SK-N-SH (cell line): ENCODE data around the gene HOPX. TPM values are rescaled to one million over a fixed set of nuclear protein-coding genes. Genes with fewer than 3 reads are reported as not detected.
"Not testable (repeated sequence)": the region's sequence is repeated elsewhere in the genome, so short reads cannot be mapped to it uniquely, and the experiment has no call there.

Experiments
- CTCF ChIA-PET: fragments of 300-600, 350-600 bp; formaldehyde crosslinking; extraction: SDS; loops from one replicate; lab custom pipeline; 2021; lab: Yijun Ruan, JAX
- POLR2A ChIA-PET: fragments of 350-600 bp; sonication (Branson Sonifier 250); formaldehyde crosslinking; extraction: SDS; loops from one replicate; lab custom pipeline; 2020; ENCODE audit warnings: antibody characterized with exemption, inconsistent platforms; lab: Yijun Ruan, JAX
- DNase-seq: peaks from one replicate; pipeline ENCODE4 v3.0.0; 2012
- H2AFZ ChIP-seq: fragments of 200-600 bp; sonication (generic); 2 replicates; pipeline ENCODE4 v1.8.1; 2016; ENCODE audit warnings: antibody characterized with exemption, mild to moderate bottlenecking, low read depth
- H3F3A ChIP-seq: fragments of 200-600 bp; sonication (generic); replicated peaks from 2 replicates; pipeline ENCODE3; 2016; ENCODE audit warnings: antibody characterized with exemption, mild to moderate bottlenecking; ENCODE audit not compliant: insufficient read depth
- H3K27ac ChIP-seq, 2 experiments: fragments of 200-500 bp in 1 of 2; fragments of 200-600 bp in 1 of 2; sonication (Bioruptor generic) in 1 of 2; sonication (generic), shearing (Covaris generic) in 1 of 2; 2 replicates each; pipeline versions ENCODE4 v1.5.1 to v1.6.1; 2014 to 2016; ENCODE audit warnings: low read depth in 2 of 2, inconsistent platforms in 1 of 2, low read length in 1 of 2, mild to moderate bottlenecking in 1 of 2, mixed read lengths in 1 of 2
- H3K27me3 ChIP-seq: fragments of 200-600 bp; sonication (generic), shearing (Covaris generic); 2 replicates; pipeline ENCODE4 v1.6.1; 2016; ENCODE audit warnings: mixed run types; ENCODE audit not compliant: insufficient read depth
- H3K36me3 ChIP-seq, 2 experiments: fragments of 200-500 bp in 1 of 2; fragments of 200-600 bp in 1 of 2; sonication (Bioruptor generic) in 1 of 2; sonication (generic) in 1 of 2; replicated peaks in 1 of 2; 2 replicates each; pipeline versions ENCODE3 to v1.5.1; 2014 to 2016; ENCODE audit warnings: low read length in 1 of 2, mild to moderate bottlenecking in 1 of 2; ENCODE audit not compliant: insufficient read depth in 2 of 2, control insufficient read depth in 1 of 2
- H3K4me1 ChIP-seq, 2 experiments: fragments of 200-500 bp in 1 of 2; fragments of 200-600 bp in 1 of 2; sonication (Bioruptor generic) in 1 of 2; sonication (generic), shearing (Covaris generic) in 1 of 2; 2 replicates each; pipeline versions ENCODE4 v1.5.1 to v1.6.1; 2014 to 2016; ENCODE audit warnings: low read depth in 1 of 2, low read length in 1 of 2, mixed run types in 1 of 2; ENCODE audit not compliant: insufficient read depth in 2 of 2, control insufficient read depth in 1 of 2
- H3K4me2 ChIP-seq: fragments of 200-600 bp; sonication (generic), shearing (Covaris generic); 2 replicates; pipeline ENCODE4 v1.6.1; 2017; ENCODE audit warnings: mixed run types
- H3K4me3 ChIP-seq, 2 experiments: fragments of 200-500 bp in 1 of 2; fragments of 200-600 bp in 1 of 2; sonication (Bioruptor generic) in 1 of 2; sonication (generic), shearing (Covaris generic) in 1 of 2; 2 replicates each; pipeline versions ENCODE4 v1.5.1 to v1.8.1; 2014 to 2016; ENCODE audit warnings: low read depth in 2 of 2, inconsistent platforms in 1 of 2, low read length in 1 of 2, mild to moderate bottlenecking in 1 of 2, mixed read lengths in 1 of 2, moderate library complexity in 1 of 2
- H3K79me2 ChIP-seq: fragments of 200-600 bp; sonication (generic); 2 replicates; pipeline ENCODE4 v1.8.1; 2017; ENCODE audit warnings: mild to moderate bottlenecking; ENCODE audit not compliant: insufficient read depth
- H3K9ac ChIP-seq: fragments of 200-600 bp; sonication (generic); 2 replicates; pipeline ENCODE4 v1.6.1; 2017; ENCODE audit warnings: mixed run types
- H3K9me2 ChIP-seq: fragments of 200-600 bp; sonication (generic); 2 replicates; pipeline ENCODE4 v1.6.1; 2017; ENCODE audit warnings: mixed run types
- H3K9me3 ChIP-seq: fragments of 200-600 bp; sonication (generic); 2 replicates; pipeline ENCODE4 v1.6.1; 2017; ENCODE audit warnings: mixed run types, mild to moderate bottlenecking, moderate library complexity
- H4K20me1 ChIP-seq: fragments of 200-600 bp; sonication (generic); 2 replicates; pipeline ENCODE4 v1.6.1; 2017; ENCODE audit warnings: mild to moderate bottlenecking, mixed run types; ENCODE audit not compliant: insufficient read depth
- GABPA ChIP-seq: IDR thresholded peaks from 2 replicates; pipeline ENCODE4 v1.4.0; 2012; ENCODE audit warnings: low read depth, mild to moderate bottlenecking
- RAD21 ChIP-seq: IDR thresholded peaks from 2 replicates; pipeline ENCODE4 v1.6.1; 2012; ENCODE audit warnings: mild to moderate bottlenecking, low read length
- WGBS: methylation state at CpG from one replicate; pipeline ENCODE4 v1.1.6; 2017; ENCODE audit warnings: low lambda C conversion rate; 5-methylcytosine and 5-hydroxymethylcytosine counted together
- polyA plus RNA-seq, 3 experiments: library from polyadenylated mRNA; depleted of rRNA; stranded (reverse); fragments of >200 nt; gene quantifications; 2 replicates each; pipeline ENCODE4 v1.2.3, GENCODE V29; 2012
- TF ChIP-seq, protein P1 (sequence below): fragments of 150-350 bp; IDR thresholded peaks from 2 replicates; pipeline ENCODE4 v1.6.1; 2016; ENCODE audit warnings: mild to moderate bottlenecking, low read depth, low read length
- TF ChIP-seq, protein P2 (sequence below): fragments of 200-600 bp; sonication (generic); IDR thresholded peaks from 2 replicates; pipeline ENCODE4 v1.6.1; 2017; ENCODE audit warnings: antibody characterized with exemption, mild to moderate bottlenecking, moderate library complexity
- TF ChIP-seq, protein P3 (sequence below): IDR thresholded peaks from 2 replicates; pipeline ENCODE4 v1.4.0; 2012; ENCODE audit warnings: low read depth, borderline replicate concordance

The HOPX gene
- polyA plus RNA-seq, 1 of the 3 experiments (the other 2 are of a cell fraction), result 0.05 TPM

DNA sequence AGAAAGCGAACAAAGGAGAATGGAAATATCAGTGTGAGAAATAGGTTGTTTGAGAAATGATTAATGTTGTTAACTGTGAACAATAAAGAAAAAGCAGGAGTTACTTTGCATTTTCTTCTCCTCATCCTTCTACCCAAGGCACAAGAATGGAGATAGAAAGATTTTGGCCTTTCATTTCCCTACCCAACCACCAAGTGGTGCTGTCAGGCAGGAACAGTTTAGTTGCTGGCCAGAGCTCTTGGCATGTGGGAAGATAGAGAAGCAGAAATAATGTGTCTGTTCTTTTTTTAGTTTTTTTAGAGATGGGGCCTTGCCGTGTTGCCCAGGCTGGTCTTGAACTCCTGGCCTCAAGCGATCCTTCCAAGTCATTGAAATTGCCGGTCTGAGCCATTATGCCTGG, 12.8 kb downstream of the HOPX start:
- DNase-seq, result no peak
- POLR2A ChIA-PET, result no interaction called here
- CTCF ChIA-PET, result interaction anchor here (0.9 to 3.7 kb wide), 2 partner anchors 11 to 131 kb away, joined by 3 to 11 read pairs; no protein-coding TSS in a partner anchor

DNA sequence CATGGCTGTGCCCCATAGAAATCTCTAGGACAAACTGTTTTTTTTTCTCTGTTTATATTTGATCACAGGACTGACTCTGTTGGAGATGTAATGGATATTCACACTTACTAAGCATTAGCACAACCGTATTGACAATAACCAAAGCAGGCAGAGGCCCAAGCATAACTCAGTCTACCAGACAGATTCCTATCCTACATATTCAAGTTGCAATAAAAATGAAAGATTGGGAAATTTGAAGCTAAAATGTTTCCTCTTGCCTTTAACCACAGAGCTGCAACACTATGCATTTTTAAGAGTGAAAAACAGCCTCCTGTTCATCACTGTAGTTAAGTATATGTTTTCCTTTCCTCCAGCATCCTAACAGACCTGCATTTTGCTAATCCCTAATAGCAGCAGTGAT, 13.7 kb downstream of the HOPX start:
- H3K27ac ChIP-seq, H3K9ac ChIP-seq, H3K36me3 ChIP-seq, H3K9me2 ChIP-seq, H3K4me3 ChIP-seq, H2AFZ ChIP-seq, H3K79me2 ChIP-seq, H3K4me2 ChIP-seq, H4K20me1 ChIP-seq, H3K9me3 ChIP-seq, H3F3A ChIP-seq, POLR2A ChIA-PET, H3K27me3 ChIP-seq, H3K4me1 ChIP-seq, DNase-seq: not testable (repeated sequence)
- CTCF ChIA-PET, result interaction anchor here (3.7 kb wide), 1 partner anchor 132 kb away, joined by 11 read pairs; no protein-coding TSS in a partner anchor
- whole genome bisulfite sequencing, result 29% methylated on average over 1 of the region's 1 CpG

More for the DNA sequence above, 12.8 kb downstream of the HOPX start:
- Histone ChIP-seq H3F3A (no peaks in the 10 kb centered on the region), H3K9ac (no peak overlapping the region), H2AFZ (no peak overlapping the region), H3K36me3 (no peaks in the 10 kb centered on the region), H3K4me1 (no peaks in the 10 kb centered on the region), H3K4me3 (no peak overlapping the region; a peak in 1 of 4 replicates), H3K4me2 (no peak overlapping the region), H3K27me3 (0 out of 2 replicates have a peak, but pooled peaks cover 8% of the 10 kb centered on the region), H3K27ac (no peak overlapping the region), H3K9me2 (no peaks in the 10 kb centered on the region), H3K9me3 (no peaks in the 10 kb centered on the region), H3K79me2 (no peaks in the 10 kb centered on the region), H4K20me1 (no peaks in the 10 kb centered on the region)
- WGBS, result 75% methylated on average over 4 of the region's 4 CpGs
- TF ChIP-seq, protein P1, sequence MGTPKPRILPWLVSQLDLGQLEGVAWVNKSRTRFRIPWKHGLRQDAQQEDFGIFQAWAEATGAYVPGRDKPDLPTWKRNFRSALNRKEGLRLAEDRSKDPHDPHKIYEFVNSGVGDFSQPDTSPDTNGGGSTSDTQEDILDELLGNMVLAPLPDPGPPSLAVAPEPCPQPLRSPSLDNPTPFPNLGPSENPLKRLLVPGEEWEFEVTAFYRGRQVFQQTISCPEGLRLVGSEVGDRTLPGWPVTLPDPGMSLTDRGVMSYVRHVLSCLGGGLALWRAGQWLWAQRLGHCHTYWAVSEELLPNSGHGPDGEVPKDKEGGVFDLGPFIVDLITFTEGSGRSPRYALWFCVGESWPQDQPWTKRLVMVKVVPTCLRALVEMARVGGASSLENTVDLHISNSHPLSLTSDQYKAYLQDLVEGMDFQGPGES, result no peak
- TF ChIP-seq, protein P2, sequence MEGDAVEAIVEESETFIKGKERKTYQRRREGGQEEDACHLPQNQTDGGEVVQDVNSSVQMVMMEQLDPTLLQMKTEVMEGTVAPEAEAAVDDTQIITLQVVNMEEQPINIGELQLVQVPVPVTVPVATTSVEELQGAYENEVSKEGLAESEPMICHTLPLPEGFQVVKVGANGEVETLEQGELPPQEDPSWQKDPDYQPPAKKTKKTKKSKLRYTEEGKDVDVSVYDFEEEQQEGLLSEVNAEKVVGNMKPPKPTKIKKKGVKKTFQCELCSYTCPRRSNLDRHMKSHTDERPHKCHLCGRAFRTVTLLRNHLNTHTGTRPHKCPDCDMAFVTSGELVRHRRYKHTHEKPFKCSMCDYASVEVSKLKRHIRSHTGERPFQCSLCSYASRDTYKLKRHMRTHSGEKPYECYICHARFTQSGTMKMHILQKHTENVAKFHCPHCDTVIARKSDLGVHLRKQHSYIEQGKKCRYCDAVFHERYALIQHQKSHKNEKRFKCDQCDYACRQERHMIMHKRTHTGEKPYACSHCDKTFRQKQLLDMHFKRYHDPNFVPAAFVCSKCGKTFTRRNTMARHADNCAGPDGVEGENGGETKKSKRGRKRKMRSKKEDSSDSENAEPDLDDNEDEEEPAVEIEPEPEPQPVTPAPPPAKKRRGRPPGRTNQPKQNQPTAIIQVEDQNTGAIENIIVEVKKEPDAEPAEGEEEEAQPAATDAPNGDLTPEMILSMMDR, result peak; percentile 30
- peak; percentile 20; the same call in 1 of the 2 replicates for TF ChIP-seq RAD21

DNA sequence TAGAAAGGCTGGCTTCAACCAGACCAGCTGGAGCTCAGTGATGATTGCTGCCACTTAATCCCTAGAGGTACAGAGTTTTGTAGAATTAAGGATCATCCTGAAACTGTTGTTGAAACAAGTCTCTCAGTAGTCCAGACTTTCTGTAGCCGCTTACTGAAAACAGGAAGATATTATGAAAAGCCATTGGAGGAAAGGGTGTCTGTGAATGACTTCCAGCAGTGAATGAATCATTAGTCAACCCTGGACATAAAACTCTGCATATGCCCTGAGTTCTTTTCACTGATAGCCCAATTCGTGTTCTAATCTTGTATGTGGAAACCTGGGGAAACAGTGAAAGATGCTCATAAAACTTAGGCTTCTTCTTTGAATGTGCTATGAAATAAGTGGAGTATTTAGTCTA, 14.8 kb downstream of the HOPX start:
- Histone ChIP-seq H3K4me2 (no peak overlapping the region), H3K9me2 (no peaks in the 10 kb centered on the region), H3K9ac (no peak overlapping the region), H3K27ac (no peak overlapping the region), H4K20me1 (no peaks in the 10 kb centered on the region), H3K36me3 (no peaks in the 10 kb centered on the region), H3K27me3 (0 out of 2 replicates have a peak, but pooled peaks cover 8% of the 10 kb centered on the region), H2AFZ (no peak overlapping the region), H3F3A (no peaks in the 10 kb centered on the region), H3K9me3 (no peaks in the 10 kb centered on the region), H3K4me1 (no peaks in the 10 kb centered on the region), H3K79me2 (no peaks in the 10 kb centered on the region), H3K4me3 (no peak overlapping the region)
- ChIA-PET CTCF (no interaction called here), POLR2A (no interaction called here)
- no peak for DNase-seq
- TF ChIP-seq, protein P3, sequence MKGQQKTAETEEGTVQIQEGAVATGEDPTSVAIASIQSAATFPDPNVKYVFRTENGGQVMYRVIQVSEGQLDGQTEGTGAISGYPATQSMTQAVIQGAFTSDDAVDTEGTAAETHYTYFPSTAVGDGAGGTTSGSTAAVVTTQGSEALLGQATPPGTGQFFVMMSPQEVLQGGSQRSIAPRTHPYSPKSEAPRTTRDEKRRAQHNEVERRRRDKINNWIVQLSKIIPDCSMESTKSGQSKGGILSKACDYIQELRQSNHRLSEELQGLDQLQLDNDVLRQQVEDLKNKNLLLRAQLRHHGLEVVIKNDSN, result no peak
- TF ChIP-seq, protein P1, result no peak
- TF ChIP-seq GABPA, result no peak
- WGBS, result 14% methylated on average over 2 of the region's 2 CpGs
